ENCODE results near the gene CARM1. TPM values are rescaled to one million over a fixed set of nuclear protein-coding genes. Genes with fewer than 3 reads are reported as not detected.

The CARM1 gene
- total and polyA plus RNA-seq, 2 donors (not counting 1 experiment from before 2014, with no cell fraction given): 33.0 to 34.3 TPM

DNA sequence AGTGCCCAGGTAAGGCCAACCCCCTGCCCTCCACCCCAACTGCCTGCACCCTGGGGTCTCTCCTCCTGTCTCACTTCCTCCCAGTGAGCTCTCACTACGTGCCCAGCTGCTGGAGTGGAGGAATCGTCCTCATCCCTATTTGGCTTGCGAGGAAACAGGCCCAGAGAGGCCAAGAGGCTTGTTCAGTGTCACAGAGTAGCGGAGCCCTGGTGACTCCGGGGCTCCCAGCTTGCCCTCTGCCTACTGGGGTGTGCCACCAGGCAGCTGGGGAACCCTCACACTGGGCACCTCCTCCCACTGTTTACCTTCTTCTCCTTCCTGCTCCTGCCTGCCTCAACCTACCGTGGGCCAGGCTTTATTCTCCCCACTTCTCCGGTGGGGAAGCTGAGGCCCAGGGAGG lies 41.0 kb upstream of the CARM1 start:
- DNase-seq: peak; percentile 19
- Mint-ChIP-seq H3K27ac (no peak overlapping the region), H3K4me3 (no peak overlapping the region), H3K9me3 (ENCODE audit: insufficient read depth) (no peaks in the 10 kb centered on the region), H3K4me1 (peaks cover 1% of the 10 kb centered on the region), H3K27me3 (no peaks in the 10 kb centered on the region)
- H3K36me3 ChIP-seq (replicated peaks in 1 of 2; ENCODE audit: control extremely low read depth in 1 of 2, control insufficient read depth in 1 of 2, extremely low read depth in 1 of 2, insufficient read depth in 2 of 2, low read length in 1 of 2): peaks cover 3 to 45% of the 10 kb centered on the region in 2 experiments
- H3K79me2 ChIP-seq (ENCODE audit: control insufficient read depth, insufficient read depth, low read length): no peaks in the 10 kb centered on the region
- H2AFZ ChIP-seq (ENCODE audit: insufficient read depth, low read depth, low read length, poor library complexity, severe bottlenecking): no peak overlapping the region
- peaks cover 0 to 4% of the 10 kb centered on the region in 2 donors for H3K4me1 ChIP-seq (ENCODE audit: control insufficient read depth in 2 of 2, insufficient read depth in 2 of 2, low read length in 2 of 2)
- ATAC-seq (ENCODE audit: low read depth): no peak
- peaks cover 7% of the 10 kb centered on the region for H4K20me1 ChIP-seq (ENCODE audit: control insufficient read depth, insufficient read depth, low read length, poor library complexity, severe bottlenecking)
- peaks cover 0 to 4% (median 1%) of the 10 kb centered on the region in 3 donors for H3K9me3 ChIP-seq (ENCODE audit: control extremely low read depth in 1 of 3, control insufficient read depth in 2 of 3, insufficient read depth in 1 of 3, low read length in 2 of 3)
- intact Hi-C loops (cut with micrococcal nuclease): no loop called here
- CTCF ChIA-PET: no interaction called here
- no peak overlapping the region for H3K9ac ChIP-seq (ENCODE audit: low read length)
- POLR2A ChIA-PET: no interaction called here
- no peak overlapping the region for H3K4me3 ChIP-seq (ENCODE audit: control extremely low read depth in 1 of 5, extremely low read depth in 1 of 5, insufficient read depth in 1 of 5, low read depth in 2 of 5, low read length in 4 of 5)
- no peak overlapping the region for H3K4me2 ChIP-seq (replicated peaks; ENCODE audit: low read depth, low read length, poor library complexity, severe bottlenecking)
- no peaks in the 10 kb centered on the region for H3K27me3 ChIP-seq (replicated peaks in 1 of 4; ENCODE audit: control extremely low read depth in 1 of 4, control insufficient read depth in 3 of 4, insufficient read depth in 4 of 4, low read length in 3 of 4)
- 94% methylated on average over 7 of the region's 7 CpGs for WGBS (ENCODE audit: insufficient coverage)
- TF ChIP-seq, protein P1, sequence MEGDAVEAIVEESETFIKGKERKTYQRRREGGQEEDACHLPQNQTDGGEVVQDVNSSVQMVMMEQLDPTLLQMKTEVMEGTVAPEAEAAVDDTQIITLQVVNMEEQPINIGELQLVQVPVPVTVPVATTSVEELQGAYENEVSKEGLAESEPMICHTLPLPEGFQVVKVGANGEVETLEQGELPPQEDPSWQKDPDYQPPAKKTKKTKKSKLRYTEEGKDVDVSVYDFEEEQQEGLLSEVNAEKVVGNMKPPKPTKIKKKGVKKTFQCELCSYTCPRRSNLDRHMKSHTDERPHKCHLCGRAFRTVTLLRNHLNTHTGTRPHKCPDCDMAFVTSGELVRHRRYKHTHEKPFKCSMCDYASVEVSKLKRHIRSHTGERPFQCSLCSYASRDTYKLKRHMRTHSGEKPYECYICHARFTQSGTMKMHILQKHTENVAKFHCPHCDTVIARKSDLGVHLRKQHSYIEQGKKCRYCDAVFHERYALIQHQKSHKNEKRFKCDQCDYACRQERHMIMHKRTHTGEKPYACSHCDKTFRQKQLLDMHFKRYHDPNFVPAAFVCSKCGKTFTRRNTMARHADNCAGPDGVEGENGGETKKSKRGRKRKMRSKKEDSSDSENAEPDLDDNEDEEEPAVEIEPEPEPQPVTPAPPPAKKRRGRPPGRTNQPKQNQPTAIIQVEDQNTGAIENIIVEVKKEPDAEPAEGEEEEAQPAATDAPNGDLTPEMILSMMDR (IDR thresholded peaks at IDR 0.05): no peak
- TF ChIP-seq EZH2 (IDR thresholded peaks at IDR 0.05; ENCODE audit: borderline replicate concordance, insufficient read depth, low read depth, low read length, poor library complexity, severe bottlenecking): no peak
- H3K27ac ChIP-seq (ENCODE audit: low read length in 2 of 2): no peak overlapping the region

DNA sequence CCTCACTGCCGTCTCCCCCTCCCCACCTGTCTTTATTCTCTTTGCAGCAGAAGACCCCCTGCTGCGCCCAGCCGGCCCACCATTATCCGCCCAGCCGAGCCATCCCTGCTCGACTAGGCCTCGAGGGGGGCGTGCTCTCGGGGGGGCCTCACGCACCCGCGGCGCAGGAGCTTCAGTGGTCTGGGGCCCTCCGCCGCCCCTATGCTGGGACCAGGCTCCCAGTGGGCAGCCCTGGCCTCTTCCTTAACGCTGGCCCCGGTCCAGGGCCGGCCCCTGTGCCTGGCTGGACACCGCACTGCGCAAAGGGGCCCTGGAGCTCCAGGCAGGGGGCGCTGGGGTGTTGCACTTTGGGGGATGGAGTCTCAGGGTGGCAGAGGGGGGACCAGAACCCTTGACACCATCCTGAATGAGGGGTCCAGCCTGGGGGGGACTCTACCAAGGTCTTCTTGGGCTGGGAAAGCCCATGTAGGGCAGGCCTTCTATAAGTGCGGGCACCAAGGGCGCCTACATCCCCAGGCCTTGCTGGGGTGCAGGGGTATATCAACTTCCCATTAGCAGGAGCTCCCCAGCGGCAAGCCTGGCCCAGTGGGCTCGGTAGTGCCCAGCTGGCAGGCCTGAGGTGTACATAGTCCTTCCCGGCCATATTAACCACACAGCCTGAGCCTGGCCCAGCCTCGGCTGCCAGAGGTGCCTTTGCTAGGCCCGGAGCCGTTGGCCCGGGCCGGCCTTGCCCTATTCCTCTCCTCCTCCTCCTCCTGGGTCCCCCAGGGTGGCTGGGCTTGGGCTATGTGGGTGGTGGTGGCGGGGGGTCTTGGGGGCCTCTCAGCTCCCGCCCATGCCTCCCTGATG lies 40.2 kb upstream of the CARM1 start:
- CTCF ChIA-PET: no interaction called here
- peaks cover 0 to 37% of the 10 kb centered on the region in 2 experiments for H3K36me3 ChIP-seq (replicated peaks in 1 of 2; ENCODE audit: control extremely low read depth in 1 of 2, control insufficient read depth in 1 of 2, extremely low read depth in 1 of 2, insufficient read depth in 2 of 2, low read length in 1 of 2)

More for the DNA sequence above, 40.2 kb upstream of the CARM1 start:
- Mint-ChIP-seq H3K4me3 (no peak overlapping the region), H3K27me3 (no peaks in the 10 kb centered on the region), H3K27ac (no peak overlapping the region), H3K9me3 (ENCODE audit: insufficient read depth) (no peaks in the 10 kb centered on the region), H3K4me1 (peaks cover 5% of the 10 kb centered on the region)
- Histone ChIP-seq H3K79me2 (ENCODE audit: control insufficient read depth, insufficient read depth, low read length) (no peaks in the 10 kb centered on the region), H3K9me3 (ENCODE audit: control extremely low read depth in 1 of 3, control insufficient read depth in 2 of 3, insufficient read depth in 1 of 3, low read length in 2 of 3) (peaks cover 0 to 7% (median 3%) of the 10 kb centered on the region in 3 donors), H3K4me3 (ENCODE audit: control extremely low read depth in 1 of 5, extremely low read depth in 1 of 5, insufficient read depth in 1 of 5, low read depth in 2 of 5, low read length in 4 of 5) (no peak overlapping the region), H3K27me3 (replicated peaks in 1 of 4; ENCODE audit: control extremely low read depth in 1 of 4, control insufficient read depth in 3 of 4, insufficient read depth in 4 of 4, low read length in 3 of 4) (no peaks in the 10 kb centered on the region), H3K27ac (ENCODE audit: low read length in 2 of 2) (no peak overlapping the region), H3K4me2 (replicated peaks; ENCODE audit: low read depth, low read length, poor library complexity, severe bottlenecking) (no peak overlapping the region), H2AFZ (ENCODE audit: insufficient read depth, low read depth, low read length, poor library complexity, severe bottlenecking) (no peak overlapping the region), H3K9ac (ENCODE audit: low read length) (no peak overlapping the region), H4K20me1 (ENCODE audit: control insufficient read depth, insufficient read depth, low read length, poor library complexity, severe bottlenecking) (peaks cover 7% of the 10 kb centered on the region), H3K4me1 (ENCODE audit: control insufficient read depth in 2 of 2, insufficient read depth in 2 of 2, low read length in 2 of 2) (peaks cover 0 to 7% of the 10 kb centered on the region in 2 donors)
- DNase-seq: peak; percentile 15
- 97% methylated on average over 20 of the region's 33 CpGs for WGBS (ENCODE audit: insufficient coverage)
- POLR2A ChIA-PET: no interaction called here
- TF ChIP-seq, protein P1 (IDR thresholded peaks at IDR 0.05): no peak
- TF ChIP-seq EZH2 (IDR thresholded peaks at IDR 0.05; ENCODE audit: borderline replicate concordance, insufficient read depth, low read depth, low read length, poor library complexity, severe bottlenecking): no peak
- no peak for ATAC-seq (ENCODE audit: low read depth)
- intact Hi-C loops (cut with micrococcal nuclease): no loop called here
